Stimulated activated CD4-positive, alpha-beta T cell treated with anti-CD3 and anti-CD28 coated beads, Interleukin-15, amount 100 ng/mL, for 1 hour (primary cell): Measurements from ENCODE around the gene HDAC4.

Experiments used
- DNase-seq, 2 donors: peaks; one replicate each; pipeline ENCODE4 v3.0.0-alpha.2; 2020; ENCODE audit warnings: low read depth in 1 of 2, low spot score in 1 of 2

Gene HDAC4

GRCh38 chr2:239311132-239312040 is 89.4 kb downstream of the HDAC4 start:
- DNase-seq = no peak

DNA sequence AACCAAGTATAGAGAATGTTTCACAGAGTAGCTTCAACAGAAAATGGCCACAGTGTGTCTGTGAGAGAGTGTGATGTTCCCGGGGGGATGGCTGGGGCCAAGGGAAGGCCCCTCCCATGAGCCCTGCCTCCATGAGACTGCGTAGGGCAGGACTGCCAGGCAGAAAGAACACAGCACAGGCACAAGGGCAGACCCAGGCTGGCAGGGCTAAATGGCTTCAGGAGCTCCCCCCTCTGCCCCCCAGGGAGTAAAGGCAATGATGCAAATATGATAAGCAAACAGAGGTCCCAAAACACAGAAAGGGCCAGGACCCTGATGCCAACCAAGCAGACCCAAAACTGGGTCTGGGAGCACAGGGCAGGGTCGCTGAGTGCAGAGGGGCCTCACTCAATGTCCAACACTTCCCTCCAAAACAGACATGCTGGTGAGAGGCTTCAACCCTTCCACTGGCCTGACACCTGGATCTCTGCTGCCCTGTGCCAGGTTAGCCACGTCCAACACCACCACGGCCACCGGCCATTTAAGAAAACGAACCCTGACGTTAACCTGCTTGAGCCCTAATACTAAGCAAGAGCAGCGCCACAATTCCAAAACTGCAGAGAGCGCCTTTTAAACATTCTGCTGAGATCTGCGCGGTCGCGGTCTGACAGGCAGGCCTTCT is 90.3 kb downstream of the HDAC4 start:
- DNase-seq = no peak

- DNase-seq = no peak
These were observed 91.2 kb downstream of the HDAC4 start for GRCh38 chr2:239309398-239310245.

DNA sequence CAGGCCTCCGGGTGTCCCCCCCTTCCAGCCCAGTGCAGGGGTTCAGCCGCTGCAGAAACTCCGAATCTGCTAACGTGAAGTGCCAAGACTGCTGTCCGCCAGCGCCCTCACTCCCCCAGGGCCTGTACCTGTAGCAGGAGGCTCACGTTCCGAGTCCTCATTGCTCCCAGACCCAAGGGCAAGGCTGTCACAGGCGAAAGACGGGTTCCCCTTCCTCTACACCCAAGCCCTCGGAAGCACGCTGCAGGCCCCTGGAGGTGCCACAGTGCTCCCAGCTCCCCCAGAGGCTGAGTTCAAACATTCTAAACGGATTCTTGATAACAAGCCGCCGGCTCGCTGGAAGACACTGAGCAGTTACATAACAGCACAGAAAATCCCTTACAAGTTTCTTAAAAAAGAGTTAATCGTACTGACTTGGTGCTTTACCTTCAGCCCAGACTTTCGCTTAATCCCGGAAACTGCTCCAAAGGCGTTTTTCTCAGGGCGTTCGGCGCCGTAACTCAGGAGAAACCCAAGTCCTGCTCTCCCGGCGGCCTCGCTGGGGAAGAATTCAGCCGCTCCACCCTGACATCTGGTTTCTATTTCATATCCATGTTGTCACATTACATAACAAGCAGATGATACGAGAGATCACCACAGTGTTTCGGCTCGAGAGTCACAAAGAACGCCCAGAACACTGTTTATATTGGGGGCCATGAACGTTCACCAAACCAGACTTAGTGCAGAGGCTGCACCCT is 92.0 kb downstream of the HDAC4 start:
- DNase-seq = no peak

DNA sequence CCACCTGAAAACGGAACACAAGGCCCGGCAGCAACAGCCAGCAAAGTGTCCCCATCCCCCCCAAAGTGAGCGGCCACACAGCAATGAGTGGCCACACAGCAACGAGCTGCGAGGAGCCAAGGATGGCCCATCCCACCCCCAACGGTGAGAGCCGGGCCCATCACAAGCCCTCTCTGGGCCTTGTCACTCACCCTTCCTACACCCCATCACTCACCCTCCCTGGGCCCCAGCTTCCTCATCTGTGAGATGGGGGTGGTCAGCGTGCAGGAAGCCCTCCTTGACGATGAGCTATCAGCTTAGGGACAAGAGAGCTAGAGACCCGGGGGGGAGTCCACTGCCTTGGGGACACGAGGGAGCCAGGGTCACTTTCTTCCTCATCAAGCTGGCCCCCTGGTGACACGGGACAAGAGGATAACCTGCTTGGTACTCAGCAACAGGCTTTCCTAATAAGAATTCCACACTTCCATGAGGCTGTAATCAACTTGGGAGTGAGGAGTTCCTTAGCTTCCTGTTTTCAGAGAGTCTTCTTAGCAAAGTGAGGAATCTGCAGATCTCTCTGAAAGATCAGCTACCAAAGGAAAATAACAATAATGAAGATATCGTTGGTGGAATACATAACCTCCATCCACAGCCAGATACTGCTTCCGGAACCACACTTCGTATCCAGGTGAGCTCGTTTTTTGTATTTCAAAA is 92.8 kb downstream of the HDAC4 start:
- no peak for DNase-seq

DNA sequence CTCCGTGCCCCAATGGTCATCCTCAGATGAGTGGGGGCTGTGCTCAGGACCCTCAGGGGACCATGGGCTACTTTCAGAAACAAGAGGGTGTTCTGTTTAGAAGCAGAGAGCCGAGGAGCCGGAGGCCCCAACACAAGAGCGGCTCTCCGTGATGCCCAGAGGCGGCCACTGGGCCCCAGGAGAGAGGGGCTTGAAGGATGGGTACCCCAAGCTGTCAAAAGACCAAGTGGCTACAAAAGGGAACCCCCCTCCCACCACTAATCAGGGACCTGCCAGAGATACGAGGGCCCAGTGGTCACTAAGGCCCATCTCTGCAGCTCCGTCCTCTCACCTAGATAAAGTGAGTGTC is 93.6 kb downstream of the HDAC4 start:
- DNase-seq = no peak

GRCh38 chr2:239306274-239307220 is 94.3 kb downstream of the HDAC4 start:
- DNase-seq = no peak

GRCh38 chr2:239305771-239306170 is 95.0 kb downstream of the HDAC4 start:
- DNase-seq = no peak

DNA sequence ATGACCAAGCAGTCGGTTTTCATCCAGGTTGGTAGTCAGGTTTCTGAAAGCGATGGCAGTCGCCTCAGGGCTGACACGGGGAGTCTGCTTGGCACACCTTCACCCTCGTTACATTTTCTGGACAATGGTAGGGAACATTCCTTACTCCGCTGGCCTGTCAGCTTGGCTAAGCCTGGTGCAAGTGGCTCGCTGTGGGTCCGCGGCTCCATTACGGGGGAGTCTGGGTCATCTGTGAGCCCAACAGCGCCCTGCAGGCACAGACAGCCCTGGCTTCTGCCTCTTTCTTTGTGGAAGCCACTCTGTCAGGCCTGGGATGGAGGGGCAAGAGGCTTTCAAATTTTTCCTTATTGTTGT is 95.6 kb downstream of the HDAC4 start:
- no peak for DNase-seq

- DNase-seq = no peak
These were observed 96.1 kb downstream of the HDAC4 start for GRCh38 chr2:239304533-239305221.

- DNase-seq = no peak
These were observed 96.9 kb downstream of the HDAC4 start for GRCh38 chr2:239303711-239304532.

DNA sequence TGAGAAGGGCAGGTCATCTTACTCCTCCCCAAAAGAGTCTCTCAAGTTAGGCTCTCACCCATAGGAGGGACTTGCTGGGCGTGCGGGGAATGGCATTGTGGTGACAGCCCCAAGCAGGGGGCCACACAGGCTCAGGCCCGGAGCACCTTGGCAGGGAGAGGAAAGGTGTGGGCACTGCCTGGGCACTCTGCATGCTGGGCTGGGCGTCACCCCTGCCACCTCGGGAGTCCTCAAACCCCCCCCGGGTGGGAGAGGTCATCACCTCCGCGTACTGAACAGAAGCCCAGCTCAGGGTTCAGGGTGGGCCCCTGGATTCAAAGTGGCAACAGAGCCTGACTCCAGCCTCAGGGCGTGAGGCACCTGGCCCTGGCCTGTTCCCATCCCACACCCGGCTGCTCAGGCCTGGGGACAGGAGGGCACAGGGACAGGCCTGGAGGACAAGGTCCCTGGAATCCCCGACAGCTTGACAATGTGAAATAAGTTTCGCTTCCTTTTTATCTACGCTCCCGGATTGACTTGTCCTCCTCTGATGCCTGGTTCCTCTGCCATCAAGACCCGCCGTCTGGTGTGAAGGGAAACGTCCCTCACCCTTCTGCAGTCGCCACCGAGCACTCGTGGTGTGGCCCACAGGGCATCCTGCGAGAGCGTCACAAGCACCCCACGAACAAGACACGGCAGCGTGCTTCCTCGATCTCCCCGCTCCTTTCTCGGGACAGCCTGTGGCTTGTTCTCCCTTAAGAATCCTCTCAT is 97.8 kb downstream of the HDAC4 start:
- DNase-seq = no peak

- no peak for DNase-seq
These were observed 98.6 kb downstream of the HDAC4 start for GRCh38 chr2:239302083-239302807.

- DNase-seq = no peak
These were observed 99.7 kb downstream of the HDAC4 start for GRCh38 chr2:239300871-239301735.

- no peak for DNase-seq
These were observed 100.6 kb downstream of the HDAC4 start for GRCh38 chr2:239300242-239300641.
